Renal cortex interstitium (tissue), 11 donors: Measurements from ENCODE around the gene FLOT1. TPM values are rescaled to one million over a fixed set of nuclear protein-coding genes. Genes with fewer than 3 reads are reported as not detected.
"Not testable (repeated sequence)": the region's sequence is repeated elsewhere in the genome, so short reads cannot be mapped to it uniquely, and the experiment has no call there.

Experiments used
- DNase-seq, 11 donors: peaks; one replicate each; pipeline ENCODE4 v3.0.0-alpha.2; 2013; ENCODE audit warnings: low read depth in 9 of 11, low spot score in 4 of 11; ENCODE audit errors: extremely low read depth in 1 of 11
- polyA plus RNA-seq, 3 donors: library from polyadenylated mRNA; unstranded; fragments of 120-200 nt; gene quantifications; one replicate each; pipeline ENCODE4 v1.2.1, GENCODE V29; 2013; ENCODE audit not compliant: insufficient read length in 3 of 3

Gene FLOT1
- polyA plus RNA-seq, 3 donors, result 134 to 139 (median 138) TPM

- not testable (repeated sequence) for DNase-seq
Observed at GRCh38 chr6:30717845-30718720, 24.4 kb downstream of the FLOT1 start.

- peak; percentile 96 to 100 (median 98) for DNase-seq
Observed at GRCh38 chr6:30717129-30717844, 25.2 kb downstream of the FLOT1 start, which contains the start of gene MDC1. MDC1 (minus strand) TSS chr6:30717281; CDS start chr6:30715175, 2,106 bp downstream.

- no peak for DNase-seq
Observed at GRCh38 chr6:30716879-30717128, 25.7 kb downstream of the FLOT1 start.

- no peak for DNase-seq
Observed at GRCh38 chr6:30714263-30714662, 28.2 kb downstream of the FLOT1 start.

GRCh38 chr6:30712441-30712945 is 30.0 kb downstream of the FLOT1 start:
- no peak for DNase-seq

GRCh38 chr6:30711758-30712380 is 30.6 kb downstream of the FLOT1 start:
- no peak for DNase-seq

- no peak for DNase-seq
Observed at GRCh38 chr6:30709101-30709868, 33.2 kb downstream of the FLOT1 start.

GRCh38 chr6:30707281-30707850 is 35.1 kb downstream of the FLOT1 start:
- no peak for DNase-seq

GRCh38 chr6:30705620-30706019 is 36.9 kb downstream of the FLOT1 start:
- no peak for DNase-seq

GRCh38 chr6:30703821-30704220 is 38.7 kb downstream of the FLOT1 start:
- no peak for DNase-seq

- DNase-seq, result no peak
Observed at GRCh38 chr6:30703011-30703410, 39.5 kb downstream of the FLOT1 start.

- no peak for DNase-seq
Observed at GRCh38 chr6:30700340-30700739, 42.1 kb downstream of the FLOT1 start.

GRCh38 chr6:30696432-30696831 is 46.1 kb downstream of the FLOT1 start:
- no peak for DNase-seq

- no peak for DNase-seq
Observed at GRCh38 chr6:30691208-30691847, 51.2 kb downstream of the FLOT1 start.

GRCh38 chr6:30690403-30691207 is 51.9 kb downstream of the FLOT1 start, which contains the start of gene NRM:
NRM (minus strand) TSS chr6:30690984; CDS start chr6:30690974, 10 bp downstream.
- DNase-seq, result peak in 10 of 11 donors; percentile 79 to 90 (median 84)

GRCh38 chr6:30689985-30690384 is 52.5 kb downstream of the FLOT1 start:
- DNase-seq, result no peak
